Tibial nerve (tissue), 4 donors: Measurements from ENCODE around the gene LMO7. TPM values are rescaled to one million over a fixed set of nuclear protein-coding genes. Genes with fewer than 3 reads are reported as not detected.

ENCODE experiments used
- DNase-seq, 2 donors: peaks; one replicate each; pipeline ENCODE4 v3.0.0-alpha.2; 2019; ENCODE audit warnings: low spot score in 2 of 2
- H3K27ac ChIP-seq, 4 donors: fragments of 200-600 bp; sonication (generic) in 3 of 4; one replicate each; pipeline ENCODE4 v1.5.1; 2017 to 2019; ENCODE audit warnings: mild to moderate bottlenecking in 1 of 4
- H3K27me3 ChIP-seq, 2 donors: fragments of 200-600 bp; sonication (generic) in 1 of 2; one replicate each; pipeline versions ENCODE4 v1.5.1 to v1.6.0; 2017 to 2019
- H3K36me3 ChIP-seq, 3 donors: fragments of 200-600 bp; sonication (generic); one replicate each; pipeline ENCODE4 v1.5.1; 2018 to 2019
- H3K4me1 ChIP-seq, 4 donors: fragments of 200-600 bp; sonication (generic) in 3 of 4; one replicate each; pipeline ENCODE4 v1.5.1; 2017 to 2019
- H3K4me3 ChIP-seq, 4 donors: fragments of 200-600 bp; sonication (generic) in 3 of 4; one replicate each; pipeline ENCODE4 v1.5.1; 2017 to 2019; ENCODE audit warnings: mild to moderate bottlenecking in 1 of 4, moderate library complexity in 1 of 4
- H3K9me3 ChIP-seq, 4 donors: fragments of 200-600 bp; sonication (generic) in 3 of 4; one replicate each; pipeline ENCODE4 v1.5.1; 2017 to 2019
- CTCF ChIP-seq, 5 experiments: fragments of 200-600 bp in 3 of 5; fragments of 450-650 bp in 2 of 5; sonication (generic) in 3 of 5; IDR thresholded peaks; one replicate each; pipeline ENCODE4 v1.5.1; 2016 to 2019; ENCODE audit warnings: antibody characterized with exemption in 5 of 5, mild to moderate bottlenecking in 3 of 5, moderate library complexity in 2 of 5
- EP300 ChIP-seq, 2 donors: sonication (generic); formaldehyde crosslinking; IDR thresholded peaks; one replicate each; pipeline ENCODE4 v1.6.1; 2017; ENCODE audit warnings: antibody characterized with exemption in 2 of 2, mild to moderate bottlenecking in 1 of 2
- POLR2A ChIP-seq, 2 donors: fragments of 450-650 bp; IDR thresholded peaks; one replicate each; pipeline ENCODE4 v1.6.1; 2017; ENCODE audit warnings: antibody characterized with exemption in 2 of 2, mild to moderate bottlenecking in 2 of 2, moderate library complexity in 2 of 2
- WGBS, 2 donors: methylation state at CpG; one replicate each; pipeline ENCODE4 v1.1.5; 2018; 5-methylcytosine and 5-hydroxymethylcytosine counted together
- total RNA-seq, 4 donors: library from RNA; depleted of rRNA; stranded (reverse); fragments of >200 nt; gene quantifications; one replicate each; pipeline ENCODE4 v1.1.0, GENCODE V29; 2016

The LMO7 gene
- total RNA-seq, 4 donors from 2014 or later, result 149 to 311 (median 236) TPM

- H3K4me3 ChIP-seq, result no peak overlapping the region
- DNase-seq, result no peak
Measured at GRCh38 chr13:75889427-75889826, 253.3 kb downstream of the LMO7 start.

DNA sequence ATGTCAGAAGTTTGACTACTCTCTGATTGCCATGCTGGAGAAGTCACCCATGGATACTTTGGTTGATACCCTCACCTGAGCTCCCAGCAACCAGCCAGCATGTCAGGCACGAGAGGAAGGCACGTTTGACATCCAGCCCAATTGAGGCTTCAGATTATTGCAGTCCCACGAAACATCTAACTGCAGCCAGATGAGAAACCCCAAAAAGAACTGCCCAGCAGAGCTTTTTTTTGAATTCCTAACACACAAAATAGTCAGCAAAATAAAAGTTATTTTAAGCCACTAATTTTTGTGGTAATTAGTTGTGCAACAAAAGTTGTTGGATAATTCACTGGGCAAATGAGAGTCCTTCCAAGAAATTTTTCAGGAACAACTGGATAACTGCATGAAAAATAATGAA, 259.0 kb downstream of the LMO7 start:
- no peak for DNase-seq
- no peak for TF ChIP-seq CTCF (IDR thresholded peaks at IDR 0.05)
- no peak for TF ChIP-seq EP300 (IDR thresholded peaks at IDR 0.05)
- no peak for TF ChIP-seq POLR2A (IDR thresholded peaks at IDR 0.05)
- H3K27me3 ChIP-seq, result no peaks in the 10 kb centered on the region
- peaks cover 0 to 5% (median 0%) of the 10 kb centered on the region in 4 donors for H3K9me3 ChIP-seq
- no peaks in the 10 kb centered on the region for H3K36me3 ChIP-seq
- no peak overlapping the region for H3K4me3 ChIP-seq
- no peaks in the 10 kb centered on the region for H3K4me1 ChIP-seq
- WGBS, 2 donors, result 77 to 82% methylated on average over 3 of the region's 3 CpGs
- no peak overlapping the region for H3K27ac ChIP-seq

More at GRCh38 chr13:75889427-75889826, 253.3 kb downstream of the LMO7 start:
- H3K4me1 ChIP-seq, result no peaks in the 10 kb centered on the region
- H3K9me3 ChIP-seq, result no peaks in the 10 kb centered on the region
- TF ChIP-seq CTCF (IDR thresholded peaks at IDR 0.05), result no peak
- no peak for TF ChIP-seq POLR2A (IDR thresholded peaks at IDR 0.05)
- TF ChIP-seq EP300 (IDR thresholded peaks at IDR 0.05), result no peak
- no peaks in the 10 kb centered on the region for H3K36me3 ChIP-seq
- H3K27ac ChIP-seq, result no peak overlapping the region
- H3K27me3 ChIP-seq, result no peaks in the 10 kb centered on the region

DNA sequence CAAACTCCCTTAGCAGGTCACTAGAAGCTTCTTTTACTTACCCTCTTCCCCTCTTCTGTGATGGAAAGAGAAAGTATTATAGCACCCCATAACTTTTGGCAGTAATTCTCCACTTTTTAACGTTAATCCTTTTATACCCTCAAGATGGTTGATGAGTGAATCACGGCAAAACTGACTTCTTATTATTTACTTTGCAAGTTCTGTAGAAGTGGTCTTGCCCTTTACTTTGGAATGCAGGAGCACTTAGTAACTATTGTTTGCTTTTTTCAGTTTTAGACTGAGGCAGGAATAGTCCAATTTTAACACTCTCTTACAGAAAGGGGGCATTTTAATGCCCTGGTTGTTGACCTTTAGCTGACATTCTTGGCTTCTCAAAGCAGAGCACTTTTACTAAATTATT, 260.1 kb downstream of the LMO7 start:
- H3K4me1 ChIP-seq, result no peaks in the 10 kb centered on the region
- H3K27ac ChIP-seq, result no peak overlapping the region
- 26 to 27% methylated on average over 2 of the region's 2 CpGs for WGBS, 2 donors
- H3K27me3 ChIP-seq, result no peaks in the 10 kb centered on the region
- no peak for DNase-seq
- peaks cover 0 to 5% (median 0%) of the 10 kb centered on the region in 4 donors for H3K9me3 ChIP-seq
- no peak overlapping the region for H3K4me3 ChIP-seq
- no peak for TF ChIP-seq EP300 (IDR thresholded peaks at IDR 0.05)
- no peak for TF ChIP-seq POLR2A (IDR thresholded peaks at IDR 0.05)
- no peaks in the 10 kb centered on the region for H3K36me3 ChIP-seq

GRCh38 chr13:75897386-75897785, 261.3 kb downstream of the LMO7 start:
- Histone ChIP-seq H3K4me1 (no peaks in the 10 kb centered on the region), H3K4me3 (no peak overlapping the region), H3K27ac (no peak overlapping the region), H3K27me3 (no peaks in the 10 kb centered on the region), H3K36me3 (no peaks in the 10 kb centered on the region), H3K9me3 (peaks cover 0 to 5% (median 0%) of the 10 kb centered on the region in 4 donors)
- TF ChIP-seq POLR2A (IDR thresholded peaks at IDR 0.05) (no peak), EP300 (IDR thresholded peaks at IDR 0.05) (no peak), CTCF (IDR thresholded peaks at IDR 0.05) (no peak)
- DNase-seq, result no peak
- WGBS, 2 donors, result 49 to 59% methylated on average over 3 of the region's 3 CpGs

DNA sequence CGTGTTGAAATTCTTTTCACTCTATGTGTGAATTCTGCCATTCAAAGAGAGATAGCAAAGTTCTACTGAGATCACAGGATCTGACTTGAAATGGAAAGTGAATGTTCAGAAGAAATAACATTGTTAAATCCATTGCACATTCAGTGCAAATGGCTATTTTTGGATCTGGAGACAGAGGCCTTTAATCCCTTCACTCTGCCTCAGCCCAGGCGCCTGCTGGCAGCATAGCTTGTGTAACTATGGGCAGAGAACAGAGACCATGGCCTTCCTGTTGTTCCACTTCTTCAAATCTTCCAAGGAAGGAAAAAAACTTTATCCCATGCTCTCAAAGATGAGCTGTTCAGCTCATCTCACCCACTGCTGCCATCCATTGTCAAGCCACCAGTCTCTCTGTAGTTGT, 265.4 kb downstream of the LMO7 start:
- WGBS, 2 donors, result 52 to 64% methylated on average over 2 of the region's 2 CpGs
- TF ChIP-seq CTCF (IDR thresholded peaks at IDR 0.05) (no peak), EP300 (IDR thresholded peaks at IDR 0.05) (no peak), POLR2A (IDR thresholded peaks at IDR 0.05) (no peak)
- Histone ChIP-seq H3K36me3 (no peaks in the 10 kb centered on the region), H3K27ac (no peak overlapping the region), H3K9me3 (peaks cover 0 to 5% (median 0%) of the 10 kb centered on the region in 4 donors), H3K27me3 (no peaks in the 10 kb centered on the region), H3K4me1 (no peaks in the 10 kb centered on the region), H3K4me3 (no peak overlapping the region)
- no peak for DNase-seq
